ENCODE measurements around the gene OVOL1.
"Not testable (repeated sequence)": the region's sequence is repeated elsewhere in the genome, so short reads cannot be mapped to it uniquely, and the experiment has no call there.

OVOL1 gene

GRCh38 chr11:65786786-65787636 lies at the start of gene OVOL1:
Gene OVOL1, plus strand, starts transcription at chr11:65787063. Its CDS starts 311 bp downstream, at chr11:65787374.
- no peak for DNase-seq (ENCODE audit: low read depth in 2 of 3, low spot score in 2 of 3)

GRCh38 chr11:65739022-65739421 lies 47.8 kb upstream of the OVOL1 start:
- DNase-seq (ENCODE audit: low read depth in 2 of 3, low spot score in 2 of 3): no peak

- DNase-seq (ENCODE audit: low read depth in 2 of 3, low spot score in 2 of 3): no peak
Measured at GRCh38 chr11:65741185-65741584, 45.7 kb upstream of the OVOL1 start.

GRCh38 chr11:65742353-65742752 lies 44.5 kb upstream of the OVOL1 start:
- no peak for DNase-seq (ENCODE audit: low read depth in 2 of 3, low spot score in 2 of 3)

- DNase-seq (ENCODE audit: low read depth in 2 of 3, low spot score in 2 of 3): no peak
Measured at GRCh38 chr11:65743681-65744025, 43.2 kb upstream of the OVOL1 start.

- no peak for DNase-seq (ENCODE audit: low read depth in 2 of 3, low spot score in 2 of 3)
Measured at GRCh38 chr11:65744026-65744698, 42.7 kb upstream of the OVOL1 start.

- DNase-seq (ENCODE audit: low read depth in 2 of 3, low spot score in 2 of 3): no peak
Measured at GRCh38 chr11:65744699-65745042, 42.2 kb upstream of the OVOL1 start.

GRCh38 chr11:65745049-65745448 lies 41.8 kb upstream of the OVOL1 start:
- DNase-seq (ENCODE audit: low read depth in 2 of 3, low spot score in 2 of 3): no peak

GRCh38 chr11:65762169-65762568 lies 24.7 kb upstream of the OVOL1 start:
- DNase-seq (ENCODE audit: low read depth in 2 of 3, low spot score in 2 of 3): not testable (repeated sequence)

GRCh38 chr11:65762816-65763215 lies 24.0 kb upstream of the OVOL1 start:
- not testable (repeated sequence) for DNase-seq (ENCODE audit: low read depth in 2 of 3, low spot score in 2 of 3)

GRCh38 chr11:65764434-65764833 lies 22.4 kb upstream of the OVOL1 start:
- DNase-seq (ENCODE audit: low read depth in 2 of 3, low spot score in 2 of 3): no peak

- DNase-seq (ENCODE audit: low read depth in 2 of 3, low spot score in 2 of 3): no peak
Measured at GRCh38 chr11:65766535-65766934, 20.3 kb upstream of the OVOL1 start.

- no peak for DNase-seq (ENCODE audit: low read depth in 2 of 3, low spot score in 2 of 3)
Measured at GRCh38 chr11:65767406-65767805, 19.5 kb upstream of the OVOL1 start.

- not testable (repeated sequence) for DNase-seq (ENCODE audit: low read depth in 2 of 3, low spot score in 2 of 3)
Measured at GRCh38 chr11:65767806-65768205, 19.1 kb upstream of the OVOL1 start.

GRCh38 chr11:65770951-65771567 lies 15.8 kb upstream of the OVOL1 start:
- DNase-seq (ENCODE audit: low read depth in 2 of 3, low spot score in 2 of 3): no peak

- DNase-seq (ENCODE audit: low read depth in 2 of 3, low spot score in 2 of 3): no peak
Measured at GRCh38 chr11:65771589-65772112, 15.2 kb upstream of the OVOL1 start.

GRCh38 chr11:65773784-65774411 lies 13.0 kb upstream of the OVOL1 start:
- DNase-seq (ENCODE audit: low read depth in 2 of 3, low spot score in 2 of 3): no peak

GRCh38 chr11:65774525-65775306 lies 12.1 kb upstream of the OVOL1 start:
- DNase-seq (ENCODE audit: low read depth in 2 of 3, low spot score in 2 of 3): no peak

- DNase-seq (ENCODE audit: low read depth in 2 of 3, low spot score in 2 of 3): no peak
Measured at GRCh38 chr11:65776196-65776595, 10.7 kb upstream of the OVOL1 start.

GRCh38 chr11:65776710-65777141 lies 10.1 kb upstream of the OVOL1 start:
- no peak for DNase-seq (ENCODE audit: low read depth in 2 of 3, low spot score in 2 of 3)

- DNase-seq (ENCODE audit: low read depth in 2 of 3, low spot score in 2 of 3): no peak
Measured at GRCh38 chr11:65777241-65777640, 9.6 kb upstream of the OVOL1 start.

Measured in activated CD8-positive, alpha-beta memory T cell treated with anti-CD3 and anti-CD28 coated beads for 48 hours (primary cell).